HG03025 (cell line): Measurements from ENCODE around the gene EPN3.

Source experiments
- ATAC-seq: cut with Tn5 transposase; IDR thresholded peaks from one replicate; pipeline ENCODE4 v1.9.1; 2021; ENCODE audit warnings: mild to moderate bottlenecking, moderate library complexity; ENCODE audit not compliant: unreplicated experiment, low FRiP score

EPN3 gene

DNA sequence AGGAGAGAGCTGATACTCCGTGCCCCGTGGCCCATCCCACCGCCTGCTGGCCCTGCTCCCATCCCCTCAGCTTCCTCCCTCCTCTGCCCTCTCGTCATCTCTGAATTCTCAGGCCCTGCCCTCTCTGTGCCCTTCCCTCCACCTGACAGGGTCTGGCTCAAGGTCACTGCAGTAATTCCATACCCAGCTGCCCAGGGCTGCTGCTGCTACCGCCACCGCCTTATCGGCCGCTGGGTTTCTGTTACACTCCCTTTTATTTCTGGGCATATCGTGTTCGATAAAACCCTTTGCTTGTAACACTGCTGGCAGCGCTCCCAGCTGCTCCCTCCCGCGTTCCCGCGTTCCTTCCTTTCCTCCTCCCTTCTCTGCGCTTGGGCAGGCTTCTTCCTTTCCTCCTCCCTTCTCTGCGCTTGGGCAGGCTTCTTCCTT, 1.2 kb downstream of the EPN3 start:
- ATAC-seq = no peak

DNA sequence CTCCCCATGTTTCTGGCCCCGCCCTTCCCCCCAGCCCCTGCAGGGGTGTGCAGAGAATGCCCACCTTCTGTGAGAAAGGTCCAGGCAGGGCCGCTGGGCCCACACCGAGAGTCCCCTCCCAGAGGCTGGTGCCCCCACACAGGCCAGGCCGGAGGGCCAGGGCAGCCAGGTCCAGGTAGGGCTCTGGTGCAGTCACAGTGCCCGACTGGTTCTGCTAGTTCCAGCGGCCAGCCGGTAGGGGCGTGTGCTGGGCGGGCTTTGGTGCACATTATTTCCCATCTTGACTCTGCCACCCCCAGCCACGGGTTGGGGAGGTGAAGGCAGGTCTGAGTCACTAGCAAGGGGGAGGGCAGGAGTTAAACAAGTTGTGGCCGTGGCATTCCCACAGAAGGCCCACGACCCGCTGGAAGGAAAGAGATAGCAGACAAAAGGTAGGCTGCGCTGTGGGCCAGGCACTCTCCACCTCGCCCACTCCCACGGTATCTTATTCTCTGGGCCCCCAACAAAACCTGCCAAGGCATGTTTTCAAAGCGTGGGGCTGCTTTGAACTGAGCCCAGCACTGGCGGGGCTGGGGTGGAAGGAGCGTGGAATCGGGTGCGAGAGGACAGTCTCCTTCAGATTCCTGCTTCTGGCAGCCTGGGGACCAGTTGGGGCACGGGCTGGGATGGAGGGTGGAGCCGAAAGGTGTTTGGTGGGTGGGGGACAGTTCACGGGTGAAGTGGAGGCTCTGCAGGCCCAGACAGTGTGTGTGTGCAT, 1.9 kb downstream of the EPN3 start:
- ATAC-seq = no peak

DNA sequence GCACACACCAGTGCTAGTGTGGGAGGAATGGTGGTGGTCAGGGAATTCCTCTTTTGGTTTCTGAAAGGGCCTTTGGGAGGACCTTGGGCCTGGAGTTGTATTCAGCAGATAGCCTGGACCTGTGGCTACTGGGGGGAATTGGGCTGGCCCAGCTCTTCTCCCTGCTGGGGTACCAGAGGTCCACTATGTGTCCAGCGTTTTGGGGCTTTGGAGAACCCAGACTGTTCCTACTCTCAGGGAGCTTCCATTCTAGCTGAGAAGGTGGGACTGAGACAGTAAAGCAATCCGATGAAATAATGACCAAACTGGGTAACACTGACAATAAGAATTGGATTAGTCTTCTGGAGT, 2.4 kb downstream of the EPN3 start:
- no peak for ATAC-seq

DNA sequence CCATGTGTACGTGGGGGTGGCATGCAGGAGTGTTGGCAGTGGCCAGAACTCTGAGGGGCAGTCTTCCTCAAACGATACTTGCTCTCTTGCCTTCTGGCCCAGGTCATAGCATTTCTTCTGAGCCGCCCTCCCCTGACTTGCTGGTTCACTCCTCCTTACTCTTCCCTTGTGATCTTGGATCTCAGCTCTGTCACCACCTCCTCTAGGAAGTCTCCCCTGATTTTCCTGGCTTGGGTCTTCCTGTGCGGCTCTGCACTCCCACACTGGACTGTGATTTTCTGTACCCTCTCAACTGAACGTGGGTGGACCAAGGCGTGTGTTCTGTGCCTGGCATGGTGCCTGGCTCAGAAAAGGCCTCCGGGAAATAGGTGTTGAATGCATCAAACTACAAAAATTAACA, 2.9 kb downstream of the EPN3 start:
- ATAC-seq = no peak

DNA sequence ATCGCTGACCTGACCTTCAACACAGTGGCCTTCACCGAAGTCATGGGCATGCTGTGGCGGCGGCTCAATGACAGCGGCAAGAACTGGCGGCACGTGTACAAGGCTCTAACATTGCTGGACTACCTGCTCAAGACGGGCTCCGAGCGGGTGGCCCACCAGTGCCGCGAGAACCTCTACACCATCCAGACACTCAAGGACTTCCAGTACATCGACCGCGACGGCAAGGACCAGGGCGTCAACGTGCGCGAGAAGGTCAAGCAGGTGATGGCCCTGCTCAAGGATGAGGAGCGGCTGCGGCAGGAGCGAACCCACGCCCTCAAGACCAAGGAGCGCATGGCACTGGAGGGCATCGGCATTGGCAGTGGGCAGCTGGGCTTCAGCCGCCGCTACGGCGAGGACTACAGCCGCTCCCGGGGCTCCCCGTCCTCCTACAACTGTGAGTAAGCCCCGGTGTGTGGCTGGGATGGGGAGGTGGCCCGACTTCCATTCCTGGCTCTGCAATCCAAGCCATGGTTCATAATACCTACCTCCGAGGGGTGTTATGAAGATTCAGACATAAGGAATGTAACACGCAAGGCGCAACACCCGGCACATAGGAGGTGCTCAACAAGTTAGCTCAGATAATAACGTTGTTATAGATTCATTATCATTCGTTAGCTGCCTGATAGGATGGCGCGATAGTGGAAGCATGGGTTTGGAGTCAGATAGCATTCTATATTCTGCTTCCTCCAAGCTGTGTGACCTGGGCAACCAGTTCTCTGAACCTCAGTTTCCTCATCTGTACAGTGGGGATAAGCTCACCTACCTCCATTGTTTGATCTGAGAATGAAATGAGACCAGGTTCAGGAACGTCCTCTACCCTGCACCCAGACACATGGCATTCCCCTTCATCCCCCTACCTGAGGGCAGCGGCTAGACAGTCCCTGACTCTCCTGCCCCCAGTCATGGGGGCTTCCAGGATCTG, 4.4 kb downstream of the EPN3 start:
- no peak for ATAC-seq

DNA sequence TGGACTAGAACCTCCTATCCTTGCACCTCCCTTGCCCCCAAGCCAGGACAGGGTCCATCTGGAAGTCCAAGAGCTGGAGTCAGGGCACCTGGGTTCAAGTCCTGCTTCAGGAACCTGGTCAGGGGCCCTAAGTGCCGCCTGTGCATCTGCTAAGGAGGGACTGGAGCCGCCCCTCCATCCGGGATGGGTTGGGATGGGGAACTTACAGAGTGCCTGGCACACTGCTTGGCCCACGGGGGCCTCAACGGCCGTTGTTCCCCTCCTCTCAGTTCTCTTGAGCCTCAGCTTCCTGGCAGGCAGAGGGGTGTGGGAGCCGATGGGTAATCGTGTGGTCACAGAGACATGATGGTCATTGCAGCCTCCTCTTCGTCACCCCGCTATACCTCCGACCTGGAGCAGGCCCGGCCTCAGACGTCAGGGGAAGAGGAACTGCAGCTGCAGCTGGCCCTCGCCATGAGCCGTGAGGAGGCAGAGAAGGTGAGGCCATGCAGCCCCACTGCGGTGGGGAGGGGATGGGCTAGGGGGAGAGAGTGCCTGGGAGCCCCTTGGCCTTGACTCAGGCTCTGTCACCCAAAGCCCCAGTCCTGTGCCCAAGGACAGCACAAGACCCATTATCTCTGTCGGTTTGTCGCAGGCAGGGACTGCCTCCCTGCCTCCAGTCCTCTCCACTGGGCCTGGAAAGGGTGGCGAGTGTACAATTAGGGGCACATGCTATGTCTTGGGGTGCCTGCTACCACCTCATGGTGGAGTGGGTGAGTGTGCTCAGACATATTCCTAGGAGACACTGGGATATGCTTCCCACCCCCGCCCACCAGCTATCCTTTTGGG, 5.4 kb downstream of the EPN3 start:
- ATAC-seq = no peak

- no peak for ATAC-seq
Observed at GRCh38 chr17:50538549-50539410, 6.2 kb downstream of the EPN3 start.

GRCh38 chr17:50539762-50540559, 7.4 kb downstream of the EPN3 start:
- ATAC-seq = no peak

GRCh38 chr17:50540560-50541401, 8.2 kb downstream of the EPN3 start:
- ATAC-seq = no peak

- no peak for ATAC-seq
Observed at GRCh38 chr17:50541402-50541715, 8.8 kb downstream of the EPN3 start.

DNA sequence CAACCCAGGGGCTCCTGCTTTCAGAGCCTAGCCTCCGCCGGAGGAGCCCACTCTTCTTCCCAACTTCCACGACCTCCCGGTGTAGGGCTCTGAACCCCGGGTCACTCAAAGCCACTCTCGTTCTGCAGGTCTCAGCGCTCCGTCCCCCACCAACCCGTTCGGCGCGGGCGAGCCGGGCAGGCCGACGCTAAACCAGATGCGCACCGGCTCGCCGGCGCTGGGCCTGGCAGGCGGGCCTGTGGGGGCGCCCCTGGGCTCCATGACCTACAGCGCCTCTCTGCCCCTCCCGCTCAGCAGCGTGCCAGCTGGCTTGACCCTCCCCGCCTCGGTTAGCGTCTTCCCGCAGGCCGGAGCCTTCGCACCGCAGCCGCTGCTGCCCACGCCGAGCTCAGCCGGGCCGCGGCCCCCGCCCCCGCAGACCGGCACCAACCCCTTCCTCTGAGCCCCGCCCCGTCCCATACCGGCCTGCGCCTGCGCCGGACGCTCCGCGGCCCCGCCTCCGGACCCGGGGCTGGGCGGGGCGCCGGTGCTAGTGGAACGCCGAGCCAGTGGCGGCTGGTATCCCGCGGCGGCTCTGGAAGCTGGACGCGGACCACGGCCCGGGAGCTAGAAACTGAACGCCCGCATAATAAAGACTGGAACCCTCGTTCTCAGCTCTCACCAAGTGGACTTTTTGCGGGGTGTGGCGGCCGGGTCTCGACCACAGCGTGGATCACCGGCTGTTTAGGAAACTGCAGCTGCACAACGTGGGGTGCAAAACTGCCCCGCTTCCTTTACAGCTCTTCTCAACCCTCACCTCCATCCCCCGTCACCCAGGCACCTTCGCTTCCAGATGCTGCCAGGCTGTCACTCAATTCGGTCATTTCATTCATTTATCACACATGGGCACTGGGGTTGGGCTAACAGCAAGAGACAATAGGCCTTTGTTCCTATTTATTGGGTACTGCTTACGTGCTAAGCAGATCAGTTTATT, 9.5 kb downstream of the EPN3 start:
- peak; percentile 69 for ATAC-seq

DNA sequence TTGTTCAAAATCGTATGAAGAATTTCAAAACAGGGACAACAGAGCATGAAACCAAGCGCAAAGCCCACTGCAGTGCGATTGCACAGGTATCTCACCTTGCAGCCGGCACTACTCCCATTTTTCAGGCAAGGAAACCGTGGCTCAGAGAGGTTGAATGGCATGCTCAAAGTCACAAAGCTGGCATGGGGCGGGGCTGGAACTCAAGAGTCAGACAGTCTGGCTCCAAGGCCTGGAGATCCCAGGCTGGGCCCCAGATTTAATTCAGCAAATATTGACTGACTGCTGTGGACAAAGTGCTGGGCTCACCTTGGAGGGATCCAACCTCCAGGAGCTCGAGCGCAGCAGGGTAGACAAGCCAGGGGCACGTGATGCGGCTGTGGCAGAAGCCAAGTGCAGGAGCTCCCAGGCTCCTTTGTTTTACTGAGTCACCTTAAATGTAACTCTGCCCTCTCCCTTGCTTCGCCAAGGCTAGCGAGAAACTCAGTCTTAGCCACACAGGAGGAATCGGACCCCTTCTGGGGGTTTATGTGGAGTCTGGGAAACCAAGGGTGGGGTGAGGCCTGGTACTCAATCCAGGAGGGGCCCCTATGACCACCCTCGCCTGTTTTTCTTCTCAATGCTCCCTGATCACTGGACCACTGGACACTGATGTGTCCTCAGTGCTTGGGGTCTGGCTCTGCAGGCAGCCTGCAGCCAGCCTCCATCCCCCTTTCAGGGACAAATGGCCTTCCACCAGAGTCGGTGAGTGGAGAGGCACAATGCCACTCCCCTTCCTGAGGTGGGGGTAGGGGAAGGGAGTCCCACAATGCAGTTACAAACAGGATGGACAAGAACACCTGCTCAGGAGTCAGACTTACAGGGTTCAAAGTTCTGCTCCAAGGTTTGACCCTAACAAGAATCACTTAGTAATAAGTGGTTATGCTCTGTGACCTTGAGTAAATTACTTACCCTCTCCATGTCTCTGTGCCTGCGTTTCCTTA, 10.6 kb downstream of the EPN3 start:
- no peak for ATAC-seq

DNA sequence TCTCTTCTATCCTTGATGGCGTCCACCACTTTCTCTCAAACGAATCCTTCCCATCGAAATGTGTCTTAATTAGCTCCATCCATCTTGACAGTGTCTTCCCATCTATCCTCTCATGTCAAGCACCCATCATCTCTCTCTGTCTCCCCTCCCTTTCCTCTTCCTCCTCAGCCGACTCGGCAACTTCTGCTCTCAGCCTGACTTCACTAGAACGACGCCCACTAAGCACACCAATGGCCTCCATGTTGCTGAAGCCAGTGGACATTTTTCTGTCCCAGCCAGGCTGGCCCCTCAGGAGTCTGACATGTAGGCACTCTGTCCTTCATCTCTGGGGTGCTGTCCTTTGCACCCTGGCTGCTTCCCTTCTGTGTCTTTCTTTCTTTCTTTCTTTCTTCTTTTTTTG, 12.0 kb downstream of the EPN3 start:
- no peak for ATAC-seq

- ATAC-seq = no peak
Observed at GRCh38 chr17:50545311-50545710, 12.8 kb downstream of the EPN3 start.

DNA sequence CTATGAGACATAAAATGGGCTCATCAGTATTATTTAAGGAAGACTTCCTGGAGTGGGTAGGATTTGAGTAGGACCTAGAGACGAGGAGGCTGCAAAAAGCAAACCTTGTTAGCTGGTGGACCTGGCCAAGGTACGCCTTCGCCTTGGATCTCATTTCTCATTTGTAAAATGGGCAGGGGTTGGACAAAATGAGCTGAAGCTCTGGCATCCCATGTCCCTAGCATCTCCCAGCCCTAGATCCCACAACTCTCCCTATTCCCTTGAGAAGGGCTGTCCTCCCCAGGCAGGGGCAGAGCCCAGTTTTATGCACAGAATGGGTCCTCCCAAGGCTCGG, 14.1 kb downstream of the EPN3 start:
- ATAC-seq = no peak

DNA sequence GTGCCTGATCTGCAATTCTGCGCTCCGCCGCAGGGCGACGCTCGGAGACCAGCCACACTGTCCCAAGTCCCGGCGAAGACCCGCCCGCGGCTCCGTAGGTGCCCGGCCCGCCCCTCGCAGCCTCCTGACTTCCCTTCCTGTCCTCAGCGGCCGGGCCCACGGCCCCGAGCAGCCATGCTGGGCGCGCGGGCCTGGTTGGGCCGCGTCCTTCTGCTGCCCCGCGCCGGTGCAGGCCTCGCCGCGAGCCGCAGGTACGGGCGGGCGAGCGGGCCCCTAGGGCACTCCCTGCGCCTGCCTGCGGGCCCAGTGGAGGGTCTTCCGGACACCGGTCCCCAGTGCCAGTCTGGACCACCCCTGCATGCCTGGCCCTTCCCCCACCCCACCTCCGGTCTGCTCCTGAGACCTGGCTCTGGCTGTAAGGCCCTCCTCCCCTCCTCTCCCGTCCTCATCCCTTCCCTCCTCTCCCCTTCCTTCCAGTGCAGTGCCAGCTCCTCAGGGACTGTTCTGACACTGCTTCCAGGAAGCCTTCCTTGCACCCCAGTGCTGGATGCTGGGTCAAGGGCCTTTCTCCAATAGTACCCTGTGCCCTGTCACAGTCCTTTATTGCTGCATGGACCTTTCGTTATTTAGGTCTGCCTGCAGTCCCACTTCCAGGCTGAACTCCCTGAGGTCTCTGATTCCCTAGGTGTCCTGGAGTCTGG, 14.7 kb downstream of the EPN3 start, which contains the start of gene SPATA20:
TSS of gene SPATA20 (plus strand) at position 140 of the 701 bp plus-strand sequence. CDS start at position 175, 35 bp downstream.
- peak; percentile 56 for ATAC-seq
